ENCODE measurements around the gene KIF14. TPM values are rescaled to one million over a fixed set of nuclear protein-coding genes. Genes with fewer than 3 reads are reported as not detected.
"Not testable (repeated sequence)": the region's sequence is repeated elsewhere in the genome, so short reads cannot be mapped to it uniquely, and the experiment has no call there.

Gene KIF14
- polyA plus RNA-seq, 2 donors = 0.71 to 0.85 TPM

- 71 to 74% methylated on average over 4 of the region's 4 CpGs for WGBS, 2 donors
- Histone ChIP-seq H3K27me3 (ENCODE audit: control insufficient read depth in 1 of 2, insufficient read depth in 2 of 2, low read length in 2 of 2) (no peaks in the 10 kb centered on the region), H3K9me3 (ENCODE audit: control insufficient read depth in 2 of 2, insufficient read depth in 1 of 2, low read depth in 1 of 2, low read length in 1 of 2) (no peaks in the 10 kb centered on the region), H3K36me3 (ENCODE audit: control insufficient read depth in 2 of 2, insufficient read depth in 2 of 2, low read length in 1 of 2) (no peaks in the 10 kb centered on the region), H3K27ac (ENCODE audit: low read depth in 2 of 2, low read length in 1 of 2) (no peak overlapping the region), H3K4me3 (ENCODE audit: low read depth in 1 of 2, low read length in 2 of 2) (no peak overlapping the region), H3K4me1 (ENCODE audit: control insufficient read depth in 2 of 2, insufficient read depth in 2 of 2, low read length in 1 of 2) (no peaks in the 10 kb centered on the region)
Measured at GRCh38 chr1:200528858-200529606, 91.5 kb downstream of the KIF14 start.

- Histone ChIP-seq H3K9me3 (ENCODE audit: control insufficient read depth in 2 of 2, insufficient read depth in 1 of 2, low read depth in 1 of 2, low read length in 1 of 2) (no peaks in the 10 kb centered on the region), H3K36me3 (ENCODE audit: control insufficient read depth in 2 of 2, insufficient read depth in 2 of 2, low read length in 1 of 2) (no peaks in the 10 kb centered on the region), H3K4me3 (ENCODE audit: low read depth in 1 of 2, low read length in 2 of 2) (no peak overlapping the region), H3K27ac (ENCODE audit: low read depth in 2 of 2, low read length in 1 of 2) (no peak overlapping the region), H3K27me3 (ENCODE audit: control insufficient read depth in 1 of 2, insufficient read depth in 2 of 2, low read length in 2 of 2) (no peaks in the 10 kb centered on the region), H3K4me1 (ENCODE audit: control insufficient read depth in 2 of 2, insufficient read depth in 2 of 2, low read length in 1 of 2) (no peaks in the 10 kb centered on the region)
- 90 to 91% methylated on average over 4 of the region's 4 CpGs for WGBS, 2 donors
Measured at GRCh38 chr1:200527670-200528069, 92.9 kb downstream of the KIF14 start.

- Histone ChIP-seq H3K36me3 (ENCODE audit: control insufficient read depth in 2 of 2, insufficient read depth in 2 of 2, low read length in 1 of 2) (no peaks in the 10 kb centered on the region), H3K4me3 (ENCODE audit: low read depth in 1 of 2, low read length in 2 of 2) (no peak overlapping the region), H3K27me3 (ENCODE audit: control insufficient read depth in 1 of 2, insufficient read depth in 2 of 2, low read length in 2 of 2) (no peaks in the 10 kb centered on the region), H3K27ac (ENCODE audit: low read depth in 2 of 2, low read length in 1 of 2) (no peak overlapping the region), H3K4me1 (ENCODE audit: control insufficient read depth in 2 of 2, insufficient read depth in 2 of 2, low read length in 1 of 2) (no peaks in the 10 kb centered on the region), H3K9me3 (ENCODE audit: control insufficient read depth in 2 of 2, insufficient read depth in 1 of 2, low read depth in 1 of 2, low read length in 1 of 2) (no peaks in the 10 kb centered on the region)
- 83 to 85% methylated on average over 5 of the region's 5 CpGs for WGBS, 2 donors
Measured at GRCh38 chr1:200526709-200527612, 93.6 kb downstream of the KIF14 start.

GRCh38 chr1:200525090-200525987 lies 95.2 kb downstream of the KIF14 start:
- H3K27ac ChIP-seq (ENCODE audit: low read depth in 2 of 2, low read length in 1 of 2) = no peak overlapping the region
- H3K4me3 ChIP-seq (ENCODE audit: low read depth in 1 of 2, low read length in 2 of 2) = no peak overlapping the region
- H3K9me3 ChIP-seq (ENCODE audit: control insufficient read depth in 2 of 2, insufficient read depth in 1 of 2, low read depth in 1 of 2, low read length in 1 of 2) = no peaks in the 10 kb centered on the region
- no peaks in the 10 kb centered on the region for H3K4me1 ChIP-seq (ENCODE audit: control insufficient read depth in 2 of 2, insufficient read depth in 2 of 2, low read length in 1 of 2)
- no peaks in the 10 kb centered on the region for H3K36me3 ChIP-seq (ENCODE audit: control insufficient read depth in 2 of 2, insufficient read depth in 2 of 2, low read length in 1 of 2)
- H3K27me3 ChIP-seq (ENCODE audit: control insufficient read depth in 1 of 2, insufficient read depth in 2 of 2, low read length in 2 of 2) = no peaks in the 10 kb centered on the region
- 51 to 64% methylated on average over 9 of the region's 9 CpGs for WGBS, 2 donors

GRCh38 chr1:200524551-200524950 lies 96.0 kb downstream of the KIF14 start:
- H3K4me1 ChIP-seq (ENCODE audit: control insufficient read depth in 2 of 2, insufficient read depth in 2 of 2, low read length in 1 of 2); H3K36me3 ChIP-seq (ENCODE audit: control insufficient read depth in 2 of 2, insufficient read depth in 2 of 2, low read length in 1 of 2); H3K9me3 ChIP-seq (ENCODE audit: control insufficient read depth in 2 of 2, insufficient read depth in 1 of 2, low read depth in 1 of 2, low read length in 1 of 2); H3K27me3 ChIP-seq (ENCODE audit: control insufficient read depth in 1 of 2, insufficient read depth in 2 of 2, low read length in 2 of 2); H3K27ac ChIP-seq (ENCODE audit: low read depth in 2 of 2, low read length in 1 of 2); H3K4me3 ChIP-seq (ENCODE audit: low read depth in 1 of 2, low read length in 2 of 2): not testable (repeated sequence)
- 84 to 86% methylated on average over 5 of the region's 5 CpGs for WGBS, 2 donors

- no peak overlapping the region for H3K4me3 ChIP-seq (ENCODE audit: low read depth in 1 of 2, low read length in 2 of 2)
- H3K36me3 ChIP-seq (ENCODE audit: control insufficient read depth in 2 of 2, insufficient read depth in 2 of 2, low read length in 1 of 2) = no peaks in the 10 kb centered on the region
- H3K9me3 ChIP-seq (ENCODE audit: control insufficient read depth in 2 of 2, insufficient read depth in 1 of 2, low read depth in 1 of 2, low read length in 1 of 2) = no peaks in the 10 kb centered on the region
- no peaks in the 10 kb centered on the region for H3K4me1 ChIP-seq (ENCODE audit: control insufficient read depth in 2 of 2, insufficient read depth in 2 of 2, low read length in 1 of 2)
- no peaks in the 10 kb centered on the region for H3K27me3 ChIP-seq (ENCODE audit: control insufficient read depth in 1 of 2, insufficient read depth in 2 of 2, low read length in 2 of 2)
- H3K27ac ChIP-seq (ENCODE audit: low read depth in 2 of 2, low read length in 1 of 2) = no peak overlapping the region
- WGBS, 2 donors = 88 to 91% methylated on average over 2 of the region's 2 CpGs
Measured at GRCh38 chr1:200524092-200524491, 96.5 kb downstream of the KIF14 start.

GRCh38 chr1:200520735-200521134 lies 99.8 kb downstream of the KIF14 start:
- Histone ChIP-seq H3K27ac (ENCODE audit: low read depth in 2 of 2, low read length in 1 of 2) (no peak overlapping the region), H3K36me3 (ENCODE audit: control insufficient read depth in 2 of 2, insufficient read depth in 2 of 2, low read length in 1 of 2) (no peaks in the 10 kb centered on the region), H3K27me3 (ENCODE audit: control insufficient read depth in 1 of 2, insufficient read depth in 2 of 2, low read length in 2 of 2) (no peaks in the 10 kb centered on the region), H3K4me3 (ENCODE audit: low read depth in 1 of 2, low read length in 2 of 2) (no peak overlapping the region), H3K9me3 (ENCODE audit: control insufficient read depth in 2 of 2, insufficient read depth in 1 of 2, low read depth in 1 of 2, low read length in 1 of 2) (no peaks in the 10 kb centered on the region), H3K4me1 (ENCODE audit: control insufficient read depth in 2 of 2, insufficient read depth in 2 of 2, low read length in 1 of 2) (no peaks in the 10 kb centered on the region)
- 91 to 94% methylated on average over 8 of the region's 8 CpGs for WGBS, 2 donors

- H3K27me3 ChIP-seq (ENCODE audit: control insufficient read depth in 1 of 2, insufficient read depth in 2 of 2, low read length in 2 of 2) = no peaks in the 10 kb centered on the region
- 51 to 78% methylated on average over 1 of the region's 1 CpG for WGBS, 2 donors
Measured at GRCh38 chr1:200518524-200518923, 102.0 kb downstream of the KIF14 start.

GRCh38 chr1:200512191-200512590 lies 108.4 kb downstream of the KIF14 start:
- Histone ChIP-seq H3K9me3 (ENCODE audit: control insufficient read depth in 2 of 2, insufficient read depth in 1 of 2, low read depth in 1 of 2, low read length in 1 of 2) (no peaks in the 10 kb centered on the region), H3K36me3 (ENCODE audit: control insufficient read depth in 2 of 2, insufficient read depth in 2 of 2, low read length in 1 of 2) (no peaks in the 10 kb centered on the region), H3K27ac (ENCODE audit: low read depth in 2 of 2, low read length in 1 of 2) (no peak overlapping the region), H3K4me3 (ENCODE audit: low read depth in 1 of 2, low read length in 2 of 2) (no peak overlapping the region), H3K4me1 (ENCODE audit: control insufficient read depth in 2 of 2, insufficient read depth in 2 of 2, low read length in 1 of 2) (no peaks in the 10 kb centered on the region), H3K27me3 (ENCODE audit: control insufficient read depth in 1 of 2, insufficient read depth in 2 of 2, low read length in 2 of 2) (peaks cover 0 to 3% of the 10 kb centered on the region in 2 donors)
- 62 to 64% methylated on average over 3 of the region's 3 CpGs for WGBS, 2 donors

More at GRCh38 chr1:200518524-200518923, 102.0 kb downstream of the KIF14 start:
- Histone ChIP-seq H3K4me3 (ENCODE audit: low read depth in 1 of 2, low read length in 2 of 2) (no peak overlapping the region), H3K36me3 (ENCODE audit: control insufficient read depth in 2 of 2, insufficient read depth in 2 of 2, low read length in 1 of 2) (no peaks in the 10 kb centered on the region), H3K4me1 (ENCODE audit: control insufficient read depth in 2 of 2, insufficient read depth in 2 of 2, low read length in 1 of 2) (no peaks in the 10 kb centered on the region), H3K9me3 (ENCODE audit: control insufficient read depth in 2 of 2, insufficient read depth in 1 of 2, low read depth in 1 of 2, low read length in 1 of 2) (no peaks in the 10 kb centered on the region), H3K27ac (ENCODE audit: low read depth in 2 of 2, low read length in 1 of 2) (no peak overlapping the region)

Measured in esophagus (tissue), 2 donors.